BLaER1 (cell line): ENCODE data around the gene RNF152.

Experiments
- H3K27ac ChIP-seq: shearing (Covaris generic); formaldehyde crosslinking; 2 replicates; pipeline ENCODE4 v1.8.1; 2022
- H3K27me3 ChIP-seq: shearing (Covaris generic); formaldehyde crosslinking; 2 replicates; pipeline ENCODE4 v1.8.1; 2022
- H3K36me3 ChIP-seq: shearing (Covaris generic); formaldehyde crosslinking; 2 replicates; pipeline ENCODE4 v1.8.1; 2022
- H3K4me1 ChIP-seq: shearing (Covaris generic); formaldehyde crosslinking; 2 replicates; pipeline ENCODE4 v1.8.1; 2022
- H3K4me2 ChIP-seq: shearing (Covaris generic); formaldehyde crosslinking; 2 replicates; pipeline ENCODE4 v1.8.1; 2022
- H3K4me3 ChIP-seq: shearing (Covaris generic); formaldehyde crosslinking; 2 replicates; pipeline ENCODE4 v1.8.1; 2022
- H3K9ac ChIP-seq: shearing (Covaris generic); formaldehyde crosslinking; 2 replicates; pipeline ENCODE4 v1.8.1; 2022
- H3K9me3 ChIP-seq: shearing (Covaris generic); formaldehyde crosslinking; 2 replicates; pipeline ENCODE4 v1.8.1; 2022
- H4K20me1 ChIP-seq: shearing (Covaris generic); formaldehyde crosslinking; 2 replicates; pipeline ENCODE4 v1.8.1; 2022
- Cebpa-rat ChIP-seq: shearing (Covaris generic); IDR thresholded peaks from 2 replicates; pipeline ENCODE4 v1.8.1; 2022

The RNF152 gene

DNA sequence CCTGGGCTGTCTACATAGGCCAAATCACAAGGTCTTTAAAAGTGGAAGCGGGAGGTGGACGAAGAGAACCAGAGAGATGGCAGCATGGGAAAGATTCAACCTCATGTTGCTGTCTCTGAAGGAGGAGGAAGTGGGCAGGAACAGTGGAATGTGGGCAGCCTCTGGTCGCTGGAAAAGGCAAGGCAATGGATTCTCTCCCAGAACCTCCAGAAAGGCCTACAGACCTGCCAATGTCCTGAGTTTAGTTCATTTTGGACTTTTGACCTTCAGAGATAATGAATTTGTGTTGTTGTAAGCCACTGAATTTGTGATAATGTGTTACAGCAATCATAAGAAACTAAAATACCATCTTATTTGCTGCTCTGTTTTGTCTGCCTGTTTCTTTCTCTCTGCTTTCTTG is 122.5 kb downstream of the RNF152 start:
- no peaks in the 10 kb centered on the region; the same call in 1 of the 2 replicates for H3K9me3 ChIP-seq
- no peak overlapping the region for H3K4me2 ChIP-seq
- TF ChIP-seq Cebpa-rat: no peak
- H3K27ac ChIP-seq: no peak overlapping the region
- no peak overlapping the region for H3K4me3 ChIP-seq
- no peaks in the 10 kb centered on the region for H3K36me3 ChIP-seq
- no peak overlapping the region for H3K9ac ChIP-seq
- H4K20me1 ChIP-seq: no peaks in the 10 kb centered on the region
- no peaks in the 10 kb centered on the region for H3K4me1 ChIP-seq
- no peaks in the 10 kb centered on the region for H3K27me3 ChIP-seq

DNA sequence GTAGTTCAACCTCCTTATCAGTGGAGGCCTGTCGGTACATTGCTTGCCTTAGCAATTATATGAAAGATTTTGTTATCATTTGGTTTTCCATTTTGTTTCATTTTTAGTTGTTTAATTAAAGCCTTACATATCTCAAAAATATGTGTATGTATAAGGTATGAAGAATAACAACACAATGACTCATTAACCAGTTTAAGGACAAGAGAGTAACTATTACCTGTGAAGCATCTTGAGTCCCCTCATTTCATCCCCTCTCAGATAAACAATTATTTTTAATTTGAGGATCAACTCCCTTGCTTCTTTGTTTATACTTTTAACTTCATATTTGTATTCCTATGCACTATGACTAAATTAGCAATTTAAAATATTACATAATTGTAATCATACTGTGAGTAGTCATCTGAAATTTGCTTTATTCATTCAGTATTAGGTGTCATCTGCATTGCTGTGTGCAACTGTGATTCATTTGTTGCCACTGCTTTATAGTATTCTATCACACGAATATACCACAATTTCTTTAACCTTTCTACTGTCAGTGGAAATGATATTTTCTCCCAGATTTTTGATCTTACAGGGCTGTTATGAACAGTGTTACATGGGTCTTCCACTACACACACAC is 126.4 kb downstream of the RNF152 start:
- H3K4me2 ChIP-seq: no peak overlapping the region
- no peaks in the 10 kb centered on the region for H3K27me3 ChIP-seq
- no peak for TF ChIP-seq Cebpa-rat
- H4K20me1 ChIP-seq: no peaks in the 10 kb centered on the region
- H3K4me1 ChIP-seq: peaks cover 10% of the 10 kb centered on the region
- H3K9ac ChIP-seq: no peak overlapping the region
- H3K36me3 ChIP-seq: no peaks in the 10 kb centered on the region
- H3K27ac ChIP-seq: no peak overlapping the region
- H3K4me3 ChIP-seq: no peak overlapping the region
- H3K9me3 ChIP-seq: no peaks in the 10 kb centered on the region

DNA sequence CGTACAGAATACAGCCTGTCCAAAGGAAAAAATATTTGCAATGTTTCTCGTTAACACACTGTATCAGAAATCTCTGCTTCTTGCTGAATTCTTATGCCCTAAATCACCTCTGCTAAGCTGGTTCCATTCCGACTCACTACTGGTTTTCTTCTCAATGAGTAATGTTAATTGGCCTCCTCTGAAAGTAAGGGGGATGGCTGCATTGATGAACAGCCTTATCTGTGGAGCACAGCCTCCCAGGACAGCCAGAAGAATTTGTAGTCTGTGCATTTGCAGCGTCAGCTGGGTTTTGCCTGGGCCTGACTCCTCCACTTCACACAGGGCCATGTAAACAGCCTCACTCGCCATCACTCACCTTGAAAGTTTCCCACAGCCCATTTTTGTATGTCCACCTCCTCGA is 127.7 kb downstream of the RNF152 start:
- H3K9me3 ChIP-seq: peaks cover 10% of the 10 kb centered on the region
- H3K4me2 ChIP-seq: no peak overlapping the region
- H3K36me3 ChIP-seq: no peaks in the 10 kb centered on the region
- H3K9ac ChIP-seq: no peak overlapping the region
- peaks cover 12% of the 10 kb centered on the region for H3K4me1 ChIP-seq
- no peaks in the 10 kb centered on the region for H3K27me3 ChIP-seq
- H4K20me1 ChIP-seq: no peaks in the 10 kb centered on the region
- TF ChIP-seq Cebpa-rat: no peak
- H3K4me3 ChIP-seq: no peak overlapping the region
- H3K27ac ChIP-seq: no peak overlapping the region

DNA sequence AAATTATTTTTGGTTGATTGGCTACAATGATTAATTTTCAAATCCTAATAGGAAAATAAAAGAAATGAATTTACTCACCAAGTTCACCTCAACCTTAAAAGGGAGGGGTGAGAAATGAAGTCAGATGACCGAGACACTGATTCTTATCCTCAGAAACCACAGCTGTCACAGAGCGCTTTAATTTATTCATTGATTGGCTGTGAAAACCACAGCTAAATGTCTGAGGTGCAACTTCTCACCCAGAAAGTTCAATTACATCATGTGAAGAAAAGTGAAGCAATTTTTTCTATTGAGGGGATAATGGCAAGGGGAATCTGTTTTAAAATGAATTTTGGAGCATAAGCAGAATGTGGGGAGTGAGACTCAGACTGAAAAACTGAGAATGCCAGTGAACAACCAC is 128.4 kb downstream of the RNF152 start:
- TF ChIP-seq Cebpa-rat: no peak
- H3K36me3 ChIP-seq: no peaks in the 10 kb centered on the region
- no peaks in the 10 kb centered on the region for H3K27me3 ChIP-seq
- H3K4me3 ChIP-seq: no peak overlapping the region
- H3K9ac ChIP-seq: no peak overlapping the region
- no peak overlapping the region for H3K4me2 ChIP-seq
- H3K9me3 ChIP-seq: peaks cover 15% of the 10 kb centered on the region
- peaks cover 12% of the 10 kb centered on the region for H3K4me1 ChIP-seq
- no peak overlapping the region for H3K27ac ChIP-seq
- no peaks in the 10 kb centered on the region for H4K20me1 ChIP-seq

DNA sequence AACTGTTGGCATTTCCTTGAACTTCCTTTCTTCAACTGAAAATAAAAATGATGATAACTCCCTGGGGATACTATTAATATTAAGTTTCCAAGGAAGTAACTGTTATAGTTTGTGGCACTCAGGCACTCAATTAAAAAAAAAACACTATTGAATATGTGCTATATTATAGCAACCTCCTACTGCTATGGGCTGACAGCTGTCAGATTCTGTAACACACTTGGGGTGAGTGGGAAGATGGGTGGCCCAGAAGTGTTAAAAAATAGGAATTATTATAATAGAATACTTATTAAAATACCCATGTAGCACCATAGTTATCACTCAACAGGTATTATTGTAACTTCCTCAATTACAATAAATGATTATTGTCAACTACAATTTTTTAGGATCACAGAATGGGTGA is 130.9 kb downstream of the RNF152 start:
- Histone ChIP-seq H3K9ac (no peak overlapping the region), H3K27ac (no peak overlapping the region), H3K4me2 (peak overlapping the region; percentile 53), H3K4me1 (peaks cover 12% of the 10 kb centered on the region), H3K4me3 (no peak overlapping the region), H3K27me3 (no peaks in the 10 kb centered on the region), H3K36me3 (no peaks in the 10 kb centered on the region), H3K9me3 (peaks cover 15% of the 10 kb centered on the region), H4K20me1 (no peaks in the 10 kb centered on the region)
- TF ChIP-seq Cebpa-rat: no peak
